ENCODE data around the gene XRCC4. TPM values are rescaled to one million over a fixed set of nuclear protein-coding genes. Genes with fewer than 3 reads are reported as not detected.
"Not testable (repeated sequence)": the region's sequence is repeated elsewhere in the genome, so short reads cannot be mapped to it uniquely, and the experiment has no call there.

XRCC4 gene
- total RNA-seq, 1 donor from 2014 or later = 6.2 TPM

DNA sequence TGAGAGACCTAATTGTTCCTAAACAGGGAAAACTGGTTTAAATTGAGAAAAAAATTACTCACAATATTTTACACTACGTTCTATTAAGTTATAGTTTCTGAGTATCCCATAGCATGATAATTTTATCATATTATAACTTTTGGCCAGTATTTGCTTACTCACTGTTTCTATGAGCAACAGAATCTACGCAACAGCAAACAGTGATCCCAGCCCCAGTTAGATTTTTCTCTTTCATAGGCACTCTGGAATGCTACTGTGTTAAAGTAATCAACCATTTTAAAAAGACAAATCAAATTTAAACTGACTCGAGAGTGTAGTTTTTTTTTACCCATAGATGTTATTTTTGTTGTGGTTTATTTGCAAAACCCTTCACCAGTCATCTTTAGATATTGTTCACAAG lies 107.2 kb downstream of the XRCC4 start:
- no peak for ATAC-seq

DNA sequence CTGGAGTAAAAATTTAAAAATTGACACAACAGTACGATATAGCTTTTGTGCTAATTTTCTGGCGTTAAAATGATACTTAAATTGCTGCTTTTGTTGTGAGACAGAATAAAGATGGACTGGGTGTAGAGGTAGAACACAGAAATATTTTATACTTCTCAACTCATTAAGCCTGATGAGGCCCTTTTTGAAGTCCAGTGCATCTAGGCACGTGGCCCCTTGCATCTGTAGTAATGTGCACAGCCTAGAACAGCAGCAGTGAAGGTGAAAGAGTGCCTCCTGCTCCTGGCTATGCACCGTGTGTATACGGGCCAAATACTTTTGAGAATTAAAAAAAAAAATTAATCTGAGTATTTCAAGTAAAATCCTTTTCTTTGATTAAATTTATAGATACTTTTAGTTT lies 115.6 kb downstream of the XRCC4 start:
- ATAC-seq = no peak

DNA sequence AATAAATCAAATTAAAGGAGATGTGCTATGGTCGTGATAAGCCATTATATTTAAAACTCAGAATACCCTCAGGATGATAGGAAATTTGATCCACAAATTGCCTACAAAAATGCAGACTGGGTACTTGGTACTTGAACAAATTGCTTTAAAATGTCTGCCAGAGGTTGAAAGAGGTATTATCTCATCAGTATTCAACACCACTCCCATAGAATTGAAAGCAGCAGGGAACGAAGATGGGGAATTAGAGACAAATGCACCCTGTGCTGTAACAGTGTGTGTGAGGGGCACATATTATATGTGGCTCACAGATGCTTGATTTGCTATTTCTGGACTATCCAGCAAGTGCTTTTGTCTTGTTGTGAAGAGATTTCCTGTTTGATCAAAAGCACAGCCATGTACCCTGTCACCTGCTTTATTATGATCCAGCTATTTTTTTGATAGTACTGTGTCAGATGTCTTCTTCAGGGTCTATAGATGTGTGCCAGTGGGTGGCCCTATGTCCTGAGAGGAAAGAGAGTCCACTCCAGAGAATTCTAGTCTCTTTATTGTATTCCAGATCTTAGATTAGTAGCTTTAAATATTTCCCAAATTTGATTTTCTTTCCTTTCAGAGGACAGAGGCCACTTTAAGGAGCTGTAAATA lies 120.1 kb downstream of the XRCC4 start:
- no peak for ATAC-seq

GRCh38 chr5:83199126-83199525 lies 121.8 kb downstream of the XRCC4 start:
- no peak for ATAC-seq

- ATAC-seq = no peak
These were observed 127.3 kb downstream of the XRCC4 start for GRCh38 chr5:83204651-83205050.

- ATAC-seq = no peak
These were observed 132.6 kb downstream of the XRCC4 start for GRCh38 chr5:83209963-83210362.

GRCh38 chr5:83219077-83219476 lies 141.7 kb downstream of the XRCC4 start:
- ATAC-seq = no peak

DNA sequence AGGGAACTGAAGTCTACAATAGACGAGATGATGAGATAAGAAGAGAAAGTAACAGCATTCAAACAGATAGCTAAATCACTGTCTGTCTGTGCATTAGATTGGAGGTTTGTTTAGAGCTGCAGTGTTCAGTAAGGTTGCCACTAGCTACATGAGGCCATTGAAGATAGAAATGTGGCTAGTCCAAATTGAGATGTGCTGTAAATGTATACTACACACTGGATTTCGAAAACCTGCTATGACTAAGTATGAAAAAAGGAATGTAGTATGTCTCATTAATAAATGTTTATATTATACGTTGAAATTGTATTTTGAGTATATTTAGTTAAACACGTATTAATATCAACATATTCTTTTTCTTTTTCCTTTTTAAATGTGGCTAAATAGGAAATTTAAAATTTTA lies 142.1 kb downstream of the XRCC4 start:
- ATAC-seq = no peak

DNA sequence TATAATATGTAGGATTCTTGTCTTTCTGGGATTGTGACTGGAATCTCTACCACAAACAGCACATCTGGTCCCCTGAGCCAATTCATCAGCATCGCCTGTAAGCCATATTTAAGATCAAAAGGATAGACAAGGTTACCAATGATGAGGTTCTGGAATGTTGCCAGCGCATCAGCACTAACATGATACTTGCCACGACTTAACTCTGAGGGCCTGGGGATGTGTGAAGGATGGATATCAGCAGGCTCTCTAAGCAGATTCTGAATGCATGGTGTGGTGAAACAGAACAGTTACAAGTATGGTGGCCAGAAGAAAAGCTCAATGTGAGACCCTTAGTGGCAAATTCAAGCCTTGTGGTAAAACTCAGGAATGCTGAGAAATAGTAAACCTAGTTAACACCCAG lies 143.0 kb downstream of the XRCC4 start:
- ATAC-seq = no peak

DNA sequence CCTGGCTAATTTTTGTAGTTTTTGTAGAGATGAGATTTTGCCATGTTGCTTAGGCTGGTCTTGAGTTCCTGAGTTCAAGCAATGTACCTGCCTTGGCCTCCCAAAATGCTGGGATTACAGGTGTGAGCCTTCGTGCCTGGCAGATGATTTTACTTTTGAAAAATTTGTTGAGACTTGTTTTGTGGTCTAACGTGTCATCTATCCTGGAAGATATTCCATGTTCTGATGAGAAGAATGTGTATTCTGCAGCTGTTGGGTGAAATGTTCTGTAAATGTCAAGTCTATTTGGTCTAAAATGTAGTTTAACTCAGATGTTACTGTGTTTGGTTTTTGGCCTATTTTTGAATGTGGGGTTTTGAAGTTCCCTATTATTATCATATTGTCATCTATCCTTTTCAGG lies 145.6 kb downstream of the XRCC4 start:
- no peak for ATAC-seq

GRCh38 chr5:83227611-83228010 lies 150.3 kb downstream of the XRCC4 start:
- ATAC-seq = no peak

DNA sequence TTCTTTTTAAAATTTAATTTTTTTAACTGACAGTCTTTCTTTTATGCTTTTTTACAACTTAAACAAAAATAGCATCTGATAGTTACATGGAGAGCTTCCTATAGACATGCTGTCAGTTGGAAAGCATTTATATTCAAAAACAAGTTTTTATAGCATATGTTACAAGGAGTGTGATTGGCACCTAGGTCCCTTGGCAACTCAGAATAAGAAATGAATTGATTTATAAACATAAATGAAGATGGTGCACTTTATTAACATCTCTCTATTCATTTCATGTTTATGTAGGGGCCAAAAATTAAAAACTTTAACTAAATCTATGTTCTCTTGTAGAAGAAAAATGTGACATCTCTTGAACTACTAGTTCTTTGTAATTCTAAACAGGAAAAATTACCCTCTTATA lies 153.2 kb downstream of the XRCC4 start:
- ATAC-seq = no peak

- ATAC-seq = no peak
These were observed 167.2 kb downstream of the XRCC4 start for GRCh38 chr5:83244516-83244915.

DNA sequence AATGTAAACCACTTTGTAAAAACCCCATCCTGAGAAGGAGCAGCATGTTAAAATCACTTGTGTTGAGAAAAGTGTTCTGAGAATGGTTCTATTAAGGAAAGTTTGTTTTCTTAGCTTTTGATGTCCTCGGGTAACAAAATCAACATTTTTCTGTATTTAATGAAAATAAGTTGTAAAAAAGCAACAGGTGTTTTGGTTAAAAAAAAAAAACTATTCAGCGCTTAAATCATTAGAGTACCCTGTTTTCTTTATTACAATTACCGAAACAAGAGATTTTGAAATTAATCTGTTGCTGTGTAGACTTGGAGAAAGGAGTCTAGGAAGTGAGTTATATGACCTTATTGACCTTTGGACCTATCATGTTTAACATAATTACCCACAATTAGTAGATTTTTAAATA lies 167.7 kb downstream of the XRCC4 start:
- ATAC-seq = no peak

GRCh38 chr5:83246071-83246470 lies 168.7 kb downstream of the XRCC4 start:
- no peak for ATAC-seq

- ATAC-seq = no peak
These were observed 171.8 kb downstream of the XRCC4 start for GRCh38 chr5:83249156-83249555.

- ATAC-seq = no peak
These were observed 174.5 kb downstream of the XRCC4 start for GRCh38 chr5:83251849-83252248.

- ATAC-seq = no peak
These were observed 176.4 kb downstream of the XRCC4 start for GRCh38 chr5:83253720-83254119.

GRCh38 chr5:83255268-83255667 lies 177.9 kb downstream of the XRCC4 start:
- no peak for ATAC-seq

- peak; percentile 63 for ATAC-seq
These were observed 178.9 kb downstream of the XRCC4 start for GRCh38 chr5:83256091-83256780.

DNA sequence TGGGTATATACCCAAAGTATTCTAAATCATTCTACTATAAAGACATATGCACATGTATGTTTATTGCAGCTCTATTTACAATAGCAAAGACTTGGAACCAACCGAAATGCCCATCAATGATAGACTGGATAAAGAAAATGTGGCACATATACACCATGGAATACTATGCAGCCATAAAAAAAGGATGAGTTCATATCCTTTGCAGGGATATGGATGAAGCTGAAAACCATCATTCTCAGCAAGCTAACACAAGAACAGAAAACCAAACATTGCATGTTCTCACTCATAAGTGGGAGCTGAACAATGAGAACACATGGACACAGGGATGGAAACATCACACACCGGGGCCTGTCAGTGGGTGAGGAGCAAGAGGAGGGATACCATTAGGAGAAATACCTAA lies 180.3 kb downstream of the XRCC4 start:
- not testable (repeated sequence) for ATAC-seq

DNA sequence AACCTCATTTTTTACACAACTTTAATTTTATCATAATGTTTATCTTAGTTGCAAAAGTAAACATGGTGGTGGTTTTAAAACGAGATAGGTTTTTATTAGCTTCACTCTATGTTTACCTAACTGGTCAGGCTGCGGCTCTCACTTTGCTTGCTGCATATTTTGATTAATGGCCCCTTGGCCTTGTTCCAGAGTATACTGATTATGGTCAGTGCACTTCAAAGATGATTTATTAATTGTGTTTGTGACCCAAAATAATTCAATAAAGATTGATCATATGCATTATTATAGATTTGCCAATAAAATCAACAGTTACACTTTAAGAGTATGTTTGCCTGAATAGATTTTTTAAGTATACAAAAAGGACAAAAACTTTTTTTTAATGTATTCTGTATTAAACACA lies 188.0 kb downstream of the XRCC4 start:
- no peak for ATAC-seq

GRCh38 chr5:83270311-83270710 lies 193.0 kb downstream of the XRCC4 start:
- ATAC-seq = no peak

GRCh38 chr5:83277154-83277553 lies 199.8 kb downstream of the XRCC4 start:
- no peak for ATAC-seq

GRCh38 chr5:83277953-83278352 lies 200.6 kb downstream of the XRCC4 start:
- no peak for ATAC-seq
